ENCODE measurements around the gene CNBD2.

DNA sequence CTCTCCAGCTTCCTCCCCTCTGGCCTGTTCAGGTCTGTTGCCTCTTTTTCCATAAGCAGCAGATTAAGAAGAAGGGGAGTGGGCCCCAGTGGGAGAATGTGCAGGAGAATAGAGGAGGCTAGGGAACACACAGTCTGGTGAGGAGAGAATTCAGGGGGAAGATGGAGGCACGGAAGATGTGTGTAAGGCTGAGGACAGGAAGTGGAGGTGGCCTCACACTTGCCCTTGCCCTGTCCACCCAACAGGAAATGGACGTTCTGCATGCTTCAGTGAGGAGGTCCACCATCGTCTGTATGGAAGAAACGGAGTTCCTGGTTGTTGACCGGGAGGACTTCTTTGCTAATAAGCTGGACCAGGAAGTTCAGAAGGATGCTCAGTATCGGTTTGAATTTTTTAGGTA, 16.0 kb downstream of the CNBD2 start:
- TF ChIP-seq, protein P1, sequence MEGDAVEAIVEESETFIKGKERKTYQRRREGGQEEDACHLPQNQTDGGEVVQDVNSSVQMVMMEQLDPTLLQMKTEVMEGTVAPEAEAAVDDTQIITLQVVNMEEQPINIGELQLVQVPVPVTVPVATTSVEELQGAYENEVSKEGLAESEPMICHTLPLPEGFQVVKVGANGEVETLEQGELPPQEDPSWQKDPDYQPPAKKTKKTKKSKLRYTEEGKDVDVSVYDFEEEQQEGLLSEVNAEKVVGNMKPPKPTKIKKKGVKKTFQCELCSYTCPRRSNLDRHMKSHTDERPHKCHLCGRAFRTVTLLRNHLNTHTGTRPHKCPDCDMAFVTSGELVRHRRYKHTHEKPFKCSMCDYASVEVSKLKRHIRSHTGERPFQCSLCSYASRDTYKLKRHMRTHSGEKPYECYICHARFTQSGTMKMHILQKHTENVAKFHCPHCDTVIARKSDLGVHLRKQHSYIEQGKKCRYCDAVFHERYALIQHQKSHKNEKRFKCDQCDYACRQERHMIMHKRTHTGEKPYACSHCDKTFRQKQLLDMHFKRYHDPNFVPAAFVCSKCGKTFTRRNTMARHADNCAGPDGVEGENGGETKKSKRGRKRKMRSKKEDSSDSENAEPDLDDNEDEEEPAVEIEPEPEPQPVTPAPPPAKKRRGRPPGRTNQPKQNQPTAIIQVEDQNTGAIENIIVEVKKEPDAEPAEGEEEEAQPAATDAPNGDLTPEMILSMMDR (IDR thresholded peaks at IDR 0.05; ENCODE audit: insufficient read depth, low read depth, low read length): no peak
- no peak for TF ChIP-seq EZH2 (IDR thresholded peaks at IDR 0.05; ENCODE audit: insufficient read depth, low read length)
